Occipital lobe (tissue), 2 donors: ENCODE data around the gene CUX1. TPM values are rescaled to one million over a fixed set of nuclear protein-coding genes. Genes with fewer than 3 reads are reported as not detected.

ENCODE experiments used
- DNase-seq: peaks from one replicate; lab custom pipeline; 2025; lab: John Stamatoyannopoulos, UW
- total RNA-seq: library from RNA; depleted of rRNA; stranded (reverse); fragments of >200 nt; gene quantifications from one replicate; pipeline ENCODE4 v1.2.3, GENCODE V29; 2014

Gene CUX1
- total RNA-seq, 1 donor from 2014 or later = 23.2 TPM

GRCh38 chr7:102284399-102284798, 467.0 kb downstream of the CUX1 start:
- DNase-seq = no peak

DNA sequence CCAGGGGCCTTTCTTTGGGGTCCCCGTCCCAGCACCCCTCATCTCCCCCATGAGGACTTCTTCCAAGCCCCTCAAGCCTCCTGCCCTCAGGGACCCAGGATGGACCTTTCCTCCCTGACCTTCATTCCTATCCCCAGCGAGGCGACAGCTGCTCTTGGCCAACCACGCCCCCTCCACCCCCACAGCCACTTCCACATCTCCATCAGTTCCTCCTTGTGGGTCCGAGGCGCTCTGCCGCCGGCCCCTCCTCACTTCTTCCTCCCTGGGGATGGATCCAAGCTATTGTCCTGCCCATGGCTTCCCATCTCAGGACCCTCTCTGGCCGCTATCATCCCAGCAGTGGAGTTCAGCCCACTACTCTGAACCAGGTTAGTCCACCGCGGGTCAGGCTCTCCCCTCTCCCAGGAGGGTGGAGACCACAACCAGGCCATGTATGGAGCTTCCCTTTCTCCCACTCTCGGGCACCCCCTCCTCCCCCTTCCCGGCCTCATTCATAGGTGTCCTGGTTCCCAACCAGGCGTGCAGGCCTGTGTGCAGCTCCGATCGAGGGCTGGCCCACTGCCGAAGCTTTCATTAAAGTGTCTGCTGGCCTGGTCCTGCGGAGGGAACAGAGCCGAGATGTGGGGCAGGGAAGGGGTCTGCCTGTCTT, 467.6 kb downstream of the CUX1 start:
- DNase-seq = no peak

- no peak for DNase-seq
These were observed 468.3 kb downstream of the CUX1 start for GRCh38 chr7:102285540-102286236.

GRCh38 chr7:102286237-102287110, 469.0 kb downstream of the CUX1 start, which contains the start of gene SH2B2:
SH2B2 (plus strand) TSS chr7:102286868; CDS start chr7:102300551, 13,683 bp downstream.
- peak; percentile 24 for DNase-seq

DNA sequence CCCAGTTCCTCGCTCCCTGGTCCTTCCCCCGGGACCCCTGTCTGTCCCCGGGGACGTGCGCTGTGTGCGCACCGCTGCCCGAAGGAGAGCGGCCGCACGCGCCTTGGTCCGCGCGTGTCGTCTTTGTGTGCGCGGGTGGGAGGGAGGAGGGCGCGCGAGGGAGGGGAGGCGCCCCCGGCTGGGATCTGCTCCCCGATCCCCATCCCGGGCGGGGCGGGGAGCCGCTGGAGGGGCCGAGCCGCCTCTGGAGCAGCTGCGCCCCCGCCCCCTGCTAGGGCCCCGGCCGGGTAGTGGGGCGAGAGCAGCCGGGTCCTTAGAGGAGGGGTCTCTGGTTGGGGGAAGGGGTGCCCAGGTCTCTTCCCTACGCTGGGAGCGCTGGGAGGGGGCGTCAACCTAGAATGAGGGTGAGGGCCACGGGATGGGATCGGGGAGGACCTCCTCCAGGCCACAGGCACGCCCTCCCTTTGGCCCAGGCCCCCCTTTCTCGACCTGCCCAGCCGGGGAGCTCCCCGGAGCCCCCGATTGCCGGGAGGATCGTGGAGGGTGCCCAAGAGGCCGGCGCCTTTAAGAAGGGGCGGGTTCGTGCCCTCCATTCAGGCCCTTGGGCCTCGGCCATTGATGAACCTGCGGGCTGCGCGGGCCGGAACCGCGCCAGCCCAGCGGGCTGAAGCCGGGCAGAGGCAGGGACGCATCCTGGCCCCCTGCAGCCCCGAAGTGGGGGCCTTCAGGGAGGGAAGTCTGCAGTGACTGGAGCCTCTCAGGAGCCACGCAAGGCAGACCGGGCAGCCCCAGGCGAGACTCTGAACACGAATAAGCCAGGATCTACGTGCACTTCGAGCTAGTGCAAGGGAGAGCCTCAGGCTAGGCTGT, 469.9 kb downstream of the CUX1 start:
- peak; percentile 59 for DNase-seq

GRCh38 chr7:102287981-102288278, 470.5 kb downstream of the CUX1 start:
- DNase-seq = no peak

- no peak for DNase-seq
These were observed 471.0 kb downstream of the CUX1 start for GRCh38 chr7:102288285-102288930.

DNA sequence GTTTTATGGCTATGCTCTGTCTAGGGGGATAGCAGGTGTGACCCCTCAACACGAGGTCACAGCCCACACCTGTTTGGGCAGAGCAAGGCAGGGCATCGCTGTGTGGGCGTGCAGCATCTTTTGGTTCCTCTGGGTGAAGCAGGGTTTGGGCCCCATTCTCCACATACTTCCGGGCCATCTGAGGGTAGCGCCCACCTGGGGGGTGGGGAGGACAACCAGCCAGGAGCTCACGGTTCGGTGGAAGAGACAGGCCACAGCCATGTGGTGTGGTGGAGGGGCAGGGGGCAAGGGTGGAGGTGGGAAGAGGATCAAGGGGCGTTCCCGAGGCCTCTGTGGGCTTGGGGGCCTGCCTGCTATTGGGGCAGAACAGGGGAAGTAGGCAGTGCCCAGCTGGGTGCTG, 471.6 kb downstream of the CUX1 start:
- DNase-seq = no peak

- DNase-seq = no peak
These were observed 473.9 kb downstream of the CUX1 start for GRCh38 chr7:102291056-102291915.

- no peak for DNase-seq
These were observed 474.5 kb downstream of the CUX1 start for GRCh38 chr7:102291916-102292267.

DNA sequence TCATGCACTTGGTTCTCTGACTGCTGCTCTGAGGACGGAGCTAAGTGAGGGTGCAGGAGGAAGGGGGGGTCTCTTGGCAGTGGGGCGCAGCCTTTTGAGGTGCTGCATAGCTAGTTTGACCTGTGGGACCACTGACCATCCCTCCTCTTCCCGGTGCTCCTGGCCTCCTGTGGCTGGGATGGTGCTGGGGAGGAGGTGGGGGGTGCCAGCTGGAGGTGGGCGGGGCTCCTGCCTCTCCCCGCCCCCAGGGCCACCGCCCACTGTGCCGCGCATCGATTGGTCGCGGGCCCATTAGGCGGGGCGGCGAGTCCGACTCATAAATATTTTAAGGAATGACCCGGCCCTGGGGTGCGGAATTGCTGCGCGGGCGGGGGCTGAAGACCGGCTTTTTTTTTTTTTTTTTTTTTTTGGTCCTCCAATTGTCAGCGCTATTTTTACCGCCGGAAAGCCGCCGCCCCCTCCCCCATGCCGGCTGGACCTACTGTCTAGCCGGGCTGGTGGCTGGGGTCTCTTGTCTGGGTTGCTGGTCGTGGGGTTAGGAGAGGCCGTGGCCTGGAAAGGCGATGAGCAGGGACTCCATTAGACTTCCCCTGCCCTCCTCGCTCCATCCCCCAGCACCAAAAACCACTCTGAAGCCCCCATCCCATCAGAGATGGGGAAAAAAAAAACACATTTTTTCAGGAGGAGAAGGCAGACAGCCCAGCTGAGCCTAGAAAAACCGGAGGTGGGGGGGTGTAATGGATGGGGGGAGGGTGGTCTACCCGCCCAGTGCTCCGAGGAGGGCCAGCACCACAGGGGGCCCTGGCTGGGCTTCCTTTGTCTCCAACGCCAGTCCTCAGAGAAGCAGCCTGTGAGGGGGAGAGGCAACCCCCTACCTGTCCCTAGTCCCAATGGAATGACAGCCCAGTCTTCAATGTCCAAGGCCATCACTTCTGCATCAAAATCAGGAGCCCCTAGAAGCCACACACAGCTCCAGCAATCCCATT, 475.7 kb downstream of the CUX1 start:
- no peak for DNase-seq

DNA sequence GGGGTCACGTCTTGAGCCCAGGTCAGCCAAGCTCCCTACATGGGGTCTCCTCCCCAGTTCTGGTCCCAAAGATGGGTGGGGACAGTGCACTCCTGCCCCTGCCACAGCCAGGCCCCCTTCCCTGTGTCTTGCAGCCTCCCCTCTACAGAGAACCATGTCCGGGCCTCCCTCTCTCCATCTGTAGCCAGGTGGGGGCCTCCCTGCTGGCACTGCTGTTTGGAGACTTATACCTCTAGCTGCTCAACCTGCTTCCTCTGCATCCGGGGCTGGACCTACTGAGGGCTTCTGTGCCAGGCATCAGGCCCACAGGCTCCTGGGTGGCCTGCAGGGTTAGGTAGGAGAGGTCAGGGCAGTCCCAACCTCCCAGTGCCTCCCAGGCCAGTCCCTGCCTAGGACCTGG, 477.2 kb downstream of the CUX1 start:
- DNase-seq = no peak

DNA sequence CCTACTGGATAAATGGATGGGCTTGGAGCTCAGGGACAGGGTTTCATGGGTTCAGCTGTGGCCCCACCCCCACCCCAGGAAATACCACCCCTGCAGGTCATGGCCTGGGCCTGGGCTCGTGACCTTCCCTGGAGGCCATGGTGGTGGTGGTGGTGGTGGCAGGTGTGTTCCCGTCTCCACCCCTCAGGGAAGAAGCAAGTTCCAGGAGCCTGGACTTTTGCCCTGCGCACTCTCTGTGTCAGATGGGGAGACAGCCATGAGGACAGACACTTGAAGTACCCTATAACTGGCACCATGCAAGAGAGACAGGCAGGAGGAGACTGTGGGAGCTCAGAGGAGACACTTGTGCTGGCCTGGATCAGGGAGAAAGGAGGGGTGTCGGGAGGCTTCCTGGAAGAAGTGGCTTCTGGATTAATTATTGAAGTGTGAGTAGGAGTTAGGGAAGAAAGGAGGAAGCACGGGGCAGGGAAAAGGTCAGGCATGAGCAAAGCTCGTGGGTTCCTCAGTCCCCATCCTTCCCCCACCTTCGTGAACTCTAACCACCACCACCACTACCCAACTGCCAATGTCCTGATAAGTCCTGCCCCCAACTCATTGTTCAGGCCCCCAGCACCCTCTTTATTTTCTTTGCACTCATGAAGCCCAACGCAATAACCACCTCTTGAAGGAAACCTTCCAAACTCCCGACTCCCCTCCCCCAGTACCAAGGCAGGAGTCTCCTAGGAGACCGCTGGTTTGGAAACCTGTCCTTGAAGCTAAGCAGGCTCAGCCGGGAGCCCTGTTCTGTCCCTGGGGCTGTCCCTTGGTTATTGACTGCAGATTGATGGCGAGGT, 478.1 kb downstream of the CUX1 start:
- no peak for DNase-seq

DNA sequence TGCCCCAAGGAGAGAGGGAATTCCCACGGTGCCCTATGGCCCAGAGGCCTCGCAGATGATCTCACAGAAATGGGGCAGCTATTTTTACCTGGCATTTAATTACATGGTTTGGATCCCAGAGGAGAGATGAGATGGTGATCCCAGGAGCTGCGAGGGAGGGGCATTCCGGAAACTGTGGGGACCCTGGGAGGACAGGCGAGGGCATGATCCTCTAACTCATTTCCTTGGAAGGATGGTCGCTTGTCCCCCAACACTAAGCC, 478.7 kb downstream of the CUX1 start:
- no peak for DNase-seq

DNA sequence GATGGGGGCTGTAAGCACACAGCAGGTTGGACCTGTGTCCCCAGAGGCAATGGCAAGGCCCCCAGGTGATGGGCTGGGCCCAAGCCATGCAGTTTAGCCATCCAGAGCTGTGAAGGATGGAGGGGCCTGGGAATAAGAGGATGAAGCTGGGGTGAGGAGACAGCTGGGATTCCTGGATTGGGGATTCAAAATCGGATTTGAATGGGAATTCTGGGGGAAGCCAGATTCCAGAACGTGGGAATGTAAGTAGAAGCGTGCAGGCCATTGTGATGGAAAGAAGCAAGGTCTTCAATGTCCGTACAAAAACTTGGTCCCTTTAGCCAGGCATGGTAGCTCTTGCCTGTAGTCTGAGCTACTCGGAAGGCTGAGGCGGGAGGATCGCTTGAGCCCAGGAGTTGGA, 479.1 kb downstream of the CUX1 start:
- DNase-seq = no peak

GRCh38 chr7:102297487-102298218, 480.2 kb downstream of the CUX1 start:
- no peak for DNase-seq

- DNase-seq = no peak
These were observed 483.3 kb downstream of the CUX1 start for GRCh38 chr7:102300643-102301221.
